Measurements from ENCODE around the gene PAGE4.

- no peak for TF ChIP-seq POLR2A (IDR thresholded peaks at IDR 0.05; ENCODE audit: insufficient read depth in 1 of 2, low read depth in 2 of 2, low read length in 2 of 2)
- TF ChIP-seq CTCF (CRISPR knock-in tag; IDR thresholded peaks at IDR 0.05) = no peak
- no peak for TF ChIP-seq PRDM10 (CRISPR knock-in tag; IDR thresholded peaks at IDR 0.05; ENCODE audit: low read depth)
- TF ChIP-seq TAF1 (CRISPR knock-in tag; IDR thresholded peaks at IDR 0.05) = no peak
These were observed 24.6 kb downstream of the PAGE4 start for GRCh38 chrX:49853661-49854060.
